DND-41 (cell line): Measurements from ENCODE around the gene FSTL1.

Source experiments
- EZH2 ChIP-seq: IDR thresholded peaks from 3 replicates; pipeline ENCODE4 v1.6.1; 2012; ENCODE audit warnings: borderline replicate concordance, low read depth, mild to moderate bottlenecking, moderate library complexity, low read length, inconsistent platforms; ENCODE audit not compliant: severe bottlenecking
- TF ChIP-seq, protein P1 (sequence below): IDR thresholded peaks from 2 replicates; pipeline ENCODE4 v1.5.1; 2012; ENCODE audit warnings: borderline replicate concordance, low read length, moderate library complexity, mild to moderate bottlenecking; ENCODE audit not compliant: poor library complexity, severe bottlenecking; ENCODE audit errors: extremely low read depth

GRCh38 chr3:120435621-120436020 is 15.2 kb downstream of the FSTL1 start:
- TF ChIP-seq, protein P1, sequence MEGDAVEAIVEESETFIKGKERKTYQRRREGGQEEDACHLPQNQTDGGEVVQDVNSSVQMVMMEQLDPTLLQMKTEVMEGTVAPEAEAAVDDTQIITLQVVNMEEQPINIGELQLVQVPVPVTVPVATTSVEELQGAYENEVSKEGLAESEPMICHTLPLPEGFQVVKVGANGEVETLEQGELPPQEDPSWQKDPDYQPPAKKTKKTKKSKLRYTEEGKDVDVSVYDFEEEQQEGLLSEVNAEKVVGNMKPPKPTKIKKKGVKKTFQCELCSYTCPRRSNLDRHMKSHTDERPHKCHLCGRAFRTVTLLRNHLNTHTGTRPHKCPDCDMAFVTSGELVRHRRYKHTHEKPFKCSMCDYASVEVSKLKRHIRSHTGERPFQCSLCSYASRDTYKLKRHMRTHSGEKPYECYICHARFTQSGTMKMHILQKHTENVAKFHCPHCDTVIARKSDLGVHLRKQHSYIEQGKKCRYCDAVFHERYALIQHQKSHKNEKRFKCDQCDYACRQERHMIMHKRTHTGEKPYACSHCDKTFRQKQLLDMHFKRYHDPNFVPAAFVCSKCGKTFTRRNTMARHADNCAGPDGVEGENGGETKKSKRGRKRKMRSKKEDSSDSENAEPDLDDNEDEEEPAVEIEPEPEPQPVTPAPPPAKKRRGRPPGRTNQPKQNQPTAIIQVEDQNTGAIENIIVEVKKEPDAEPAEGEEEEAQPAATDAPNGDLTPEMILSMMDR: no peak
- TF ChIP-seq EZH2: no peak
